Measurements from ENCODE around the gene CEMP1. TPM values are rescaled to one million over a fixed set of nuclear protein-coding genes. Genes with fewer than 3 reads are reported as not detected.
A peak's percentile ranks its signal among the peaks of the same experiment; 100 is the strongest.

The CEMP1 gene
- total RNA-seq, 1 donor from 2014 or later: 0.22 TPM

DNA sequence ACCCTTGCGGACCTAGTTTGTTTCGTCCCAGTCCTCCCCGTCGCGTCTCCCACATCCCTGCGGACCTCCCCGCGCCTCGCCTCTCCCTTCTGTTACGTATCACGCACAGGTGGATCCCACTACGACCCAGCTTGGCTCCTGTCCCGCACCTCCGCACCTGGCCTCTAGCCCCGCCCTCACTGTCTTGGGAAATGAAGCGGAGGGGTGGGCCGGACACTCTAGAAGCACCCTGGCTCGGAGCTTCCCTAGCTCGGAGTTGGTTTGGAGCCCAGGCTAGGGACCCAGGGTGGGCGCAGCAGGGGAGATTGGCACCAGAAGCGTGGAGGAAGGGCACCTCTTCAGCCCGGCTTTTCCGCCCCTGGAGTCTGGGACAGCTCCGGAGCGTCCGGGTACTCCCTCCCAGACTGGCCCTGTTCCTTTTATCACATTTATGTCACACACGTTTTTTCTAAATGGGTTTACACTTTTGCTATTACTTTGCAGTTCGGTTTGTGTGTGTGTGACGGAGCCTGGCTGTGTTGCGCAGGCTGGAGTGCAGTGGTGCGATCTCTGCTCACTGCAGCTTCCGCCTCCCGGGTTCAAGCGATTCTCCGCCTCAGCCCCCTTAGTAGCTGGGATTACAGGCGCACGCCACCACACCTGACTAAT lies 1.4 kb upstream of the CEMP1 start:
- no peak for DNase-seq (ENCODE audit: extremely low spot score, unreplicated experiment)
- H3K4me3 Mint-ChIP-seq: peak overlapping the region; percentile 98
- H3K27me3 Mint-ChIP-seq: no peaks in the 10 kb centered on the region
- H3K36me3 Mint-ChIP-seq: no peaks in the 10 kb centered on the region
- no peaks in the 10 kb centered on the region for H3K9me3 Mint-ChIP-seq
- peaks cover 11% of the 10 kb centered on the region for H3K4me1 Mint-ChIP-seq (ENCODE audit: unreplicated experiment)
- peak overlapping the region; percentile 99 for H3K27ac Mint-ChIP-seq
- TF ChIP-seq, protein P1, sequence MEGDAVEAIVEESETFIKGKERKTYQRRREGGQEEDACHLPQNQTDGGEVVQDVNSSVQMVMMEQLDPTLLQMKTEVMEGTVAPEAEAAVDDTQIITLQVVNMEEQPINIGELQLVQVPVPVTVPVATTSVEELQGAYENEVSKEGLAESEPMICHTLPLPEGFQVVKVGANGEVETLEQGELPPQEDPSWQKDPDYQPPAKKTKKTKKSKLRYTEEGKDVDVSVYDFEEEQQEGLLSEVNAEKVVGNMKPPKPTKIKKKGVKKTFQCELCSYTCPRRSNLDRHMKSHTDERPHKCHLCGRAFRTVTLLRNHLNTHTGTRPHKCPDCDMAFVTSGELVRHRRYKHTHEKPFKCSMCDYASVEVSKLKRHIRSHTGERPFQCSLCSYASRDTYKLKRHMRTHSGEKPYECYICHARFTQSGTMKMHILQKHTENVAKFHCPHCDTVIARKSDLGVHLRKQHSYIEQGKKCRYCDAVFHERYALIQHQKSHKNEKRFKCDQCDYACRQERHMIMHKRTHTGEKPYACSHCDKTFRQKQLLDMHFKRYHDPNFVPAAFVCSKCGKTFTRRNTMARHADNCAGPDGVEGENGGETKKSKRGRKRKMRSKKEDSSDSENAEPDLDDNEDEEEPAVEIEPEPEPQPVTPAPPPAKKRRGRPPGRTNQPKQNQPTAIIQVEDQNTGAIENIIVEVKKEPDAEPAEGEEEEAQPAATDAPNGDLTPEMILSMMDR (conservative IDR thresholded peaks at IDR 0.05): no peak

DNA sequence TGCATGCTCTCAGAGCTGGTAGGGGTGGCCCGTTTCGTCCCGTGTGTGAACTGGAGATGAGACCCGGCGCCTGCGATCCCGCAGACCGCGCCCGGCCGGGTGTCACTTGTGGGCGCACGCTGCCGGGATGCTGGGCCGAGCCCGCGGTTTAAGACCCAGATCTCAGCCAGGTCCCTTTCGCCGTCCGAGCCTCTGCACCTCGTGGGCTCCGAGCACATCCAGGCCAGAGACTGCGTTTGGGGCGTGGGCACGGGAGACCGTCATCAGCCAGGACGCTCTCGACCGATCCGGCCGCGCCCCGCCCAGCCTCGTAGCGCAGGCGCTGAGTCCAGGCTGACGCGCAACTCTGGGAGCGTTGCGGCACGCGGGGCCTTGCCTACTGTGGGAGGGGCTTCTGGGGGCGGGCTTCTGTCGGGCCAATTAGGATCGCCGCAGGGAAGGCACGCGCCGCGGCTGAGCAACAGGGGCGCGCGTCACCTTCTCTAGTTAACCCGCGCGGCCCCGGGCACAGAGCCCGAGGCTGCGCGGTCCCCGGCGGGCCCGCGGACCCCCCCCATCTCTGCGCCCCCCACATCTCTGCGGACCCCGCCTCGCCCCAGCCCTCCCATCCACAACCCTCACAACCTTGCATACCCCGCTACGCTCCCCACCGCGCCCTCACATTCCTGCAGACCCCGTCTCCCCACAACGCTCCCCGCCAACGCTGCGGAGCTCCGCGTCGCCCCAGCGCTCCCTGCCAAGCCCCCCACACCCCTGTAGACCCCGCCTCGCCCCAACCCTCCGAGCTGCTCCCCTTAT lies 687 bp upstream of the CEMP1 start:
- TF ChIP-seq, protein P1 (conservative IDR thresholded peaks at IDR 0.05): no peak
- peak; percentile 97 for DNase-seq (ENCODE audit: extremely low spot score, unreplicated experiment)
- no peaks in the 10 kb centered on the region for H3K9me3 Mint-ChIP-seq

DNA sequence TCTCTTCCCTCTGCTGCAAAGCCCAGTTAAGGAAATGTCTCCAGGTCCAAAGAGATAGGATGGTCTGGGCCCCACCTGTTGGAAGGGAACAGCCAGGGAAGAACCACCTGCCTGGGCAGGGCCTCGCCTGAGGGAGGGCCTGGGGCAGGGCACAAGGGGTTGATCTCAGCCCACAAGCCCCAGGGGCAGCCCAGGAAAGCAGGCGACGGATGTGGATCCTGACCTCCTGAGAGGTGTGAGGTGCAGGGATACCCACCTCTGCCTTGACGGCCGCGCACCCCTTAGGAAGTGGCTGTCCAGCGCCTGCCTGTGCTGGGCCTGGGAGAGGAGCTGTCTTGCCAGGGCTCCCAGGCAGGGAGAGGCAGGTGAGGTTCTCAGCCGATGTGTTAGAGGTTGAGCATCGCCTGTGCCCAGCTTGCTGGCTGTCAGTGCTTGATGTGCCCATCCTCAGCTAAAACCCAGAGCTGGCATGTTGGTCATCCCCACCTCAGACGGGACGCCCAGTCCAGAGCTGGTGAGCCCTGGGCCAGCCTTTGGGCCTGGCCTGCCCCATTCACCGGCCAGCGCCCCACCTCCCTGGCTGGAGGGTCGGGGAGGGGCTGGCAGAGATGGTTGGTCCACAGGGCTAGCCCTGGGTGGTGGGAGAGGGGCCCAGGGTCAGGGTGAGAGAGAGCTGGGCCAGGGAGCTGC lies 434 bp downstream of the CEMP1 start:
- Mint-ChIP-seq H3K4me1 (ENCODE audit: unreplicated experiment) (no peaks in the 10 kb centered on the region), H3K27me3 (no peaks in the 10 kb centered on the region), H3K4me3 (peak overlapping the region; percentile 98), H3K27ac (peak overlapping the region; percentile 99), H3K36me3 (no peaks in the 10 kb centered on the region), H3K9me3 (no peaks in the 10 kb centered on the region)
- no peak for DNase-seq (ENCODE audit: extremely low spot score, unreplicated experiment)
- TF ChIP-seq, protein P1 (conservative IDR thresholded peaks at IDR 0.05): no peak

More for the DNA sequence above, 687 bp upstream of the CEMP1 start:
- no peaks in the 10 kb centered on the region for H3K36me3 Mint-ChIP-seq
- H3K27ac Mint-ChIP-seq: peak overlapping the region; percentile 99
- peak overlapping the region; percentile 98 for H3K4me3 Mint-ChIP-seq
- H3K4me1 Mint-ChIP-seq (ENCODE audit: unreplicated experiment): peaks cover 7% of the 10 kb centered on the region
- H3K27me3 Mint-ChIP-seq: no peaks in the 10 kb centered on the region

DNA sequence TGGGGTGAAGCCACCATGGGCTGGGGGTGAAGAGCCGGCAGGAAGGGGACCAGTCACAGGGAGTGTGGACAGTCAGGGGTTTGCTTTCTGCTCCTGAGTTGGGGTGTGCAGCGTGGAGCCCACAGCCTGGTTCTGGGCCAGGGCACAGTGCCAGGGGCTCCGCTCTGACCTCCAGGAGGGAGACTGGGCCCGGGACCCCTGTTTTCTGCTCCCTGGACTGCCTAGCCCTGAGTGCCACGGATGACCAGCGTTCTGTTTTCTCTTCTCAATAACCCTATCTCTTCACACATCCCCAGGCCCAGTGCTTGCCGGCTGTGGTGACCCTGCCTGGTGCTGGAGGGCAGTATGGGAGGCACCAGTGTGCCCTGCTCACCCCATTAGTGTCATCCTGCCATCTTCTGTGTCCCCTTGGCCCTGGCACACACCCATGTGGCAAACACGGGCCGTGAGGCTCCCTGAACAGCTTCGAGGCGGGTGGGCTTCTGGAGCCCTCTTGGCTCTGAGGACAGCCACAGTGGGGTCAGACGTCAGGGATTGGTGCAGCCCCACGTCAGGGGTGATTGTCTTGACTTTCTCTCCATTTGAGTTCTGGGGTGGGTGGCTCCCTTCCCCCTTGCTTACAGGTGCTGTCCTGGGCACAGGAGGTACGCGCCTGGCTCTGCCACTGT lies 1.1 kb downstream of the CEMP1 start:
- no peaks in the 10 kb centered on the region for H3K27me3 Mint-ChIP-seq
- DNase-seq (ENCODE audit: extremely low spot score, unreplicated experiment): no peak
- H3K27ac Mint-ChIP-seq: peak overlapping the region; percentile 78
- TF ChIP-seq, protein P1 (conservative IDR thresholded peaks at IDR 0.05): no peak
- no peaks in the 10 kb centered on the region for H3K36me3 Mint-ChIP-seq
- no peak overlapping the region for H3K4me3 Mint-ChIP-seq
- no peaks in the 10 kb centered on the region for H3K9me3 Mint-ChIP-seq
- no peaks in the 10 kb centered on the region for H3K4me1 Mint-ChIP-seq (ENCODE audit: unreplicated experiment)

Data from type B pancreatic cell (in vitro differentiated cells).